ENCODE data around the gene AVP.

The AVP gene

DNA sequence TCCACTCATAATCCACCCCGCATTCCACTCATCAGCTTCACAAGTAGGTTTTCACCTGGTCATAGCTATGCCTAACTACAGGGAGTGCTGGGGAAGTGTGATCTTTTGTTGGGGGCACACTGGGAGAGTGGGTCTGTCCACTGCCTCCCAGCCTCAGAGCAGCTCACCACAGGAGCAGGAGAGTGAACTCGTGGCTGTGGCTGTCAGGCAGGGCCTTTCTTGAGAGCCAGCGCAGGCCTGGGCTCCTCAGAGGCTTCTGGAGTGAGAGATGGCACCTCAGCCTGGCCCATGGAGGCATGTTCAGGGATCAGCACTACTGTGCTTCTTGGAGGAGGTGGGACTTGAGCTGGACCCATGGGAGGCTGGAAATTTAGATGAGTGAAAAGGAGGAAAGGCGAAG lies 45.1 kb downstream of the AVP start:
- no peak overlapping the region for H3K4me3 ChIP-seq (ENCODE audit: low read depth, low read length)
- TF ChIP-seq, protein P1, sequence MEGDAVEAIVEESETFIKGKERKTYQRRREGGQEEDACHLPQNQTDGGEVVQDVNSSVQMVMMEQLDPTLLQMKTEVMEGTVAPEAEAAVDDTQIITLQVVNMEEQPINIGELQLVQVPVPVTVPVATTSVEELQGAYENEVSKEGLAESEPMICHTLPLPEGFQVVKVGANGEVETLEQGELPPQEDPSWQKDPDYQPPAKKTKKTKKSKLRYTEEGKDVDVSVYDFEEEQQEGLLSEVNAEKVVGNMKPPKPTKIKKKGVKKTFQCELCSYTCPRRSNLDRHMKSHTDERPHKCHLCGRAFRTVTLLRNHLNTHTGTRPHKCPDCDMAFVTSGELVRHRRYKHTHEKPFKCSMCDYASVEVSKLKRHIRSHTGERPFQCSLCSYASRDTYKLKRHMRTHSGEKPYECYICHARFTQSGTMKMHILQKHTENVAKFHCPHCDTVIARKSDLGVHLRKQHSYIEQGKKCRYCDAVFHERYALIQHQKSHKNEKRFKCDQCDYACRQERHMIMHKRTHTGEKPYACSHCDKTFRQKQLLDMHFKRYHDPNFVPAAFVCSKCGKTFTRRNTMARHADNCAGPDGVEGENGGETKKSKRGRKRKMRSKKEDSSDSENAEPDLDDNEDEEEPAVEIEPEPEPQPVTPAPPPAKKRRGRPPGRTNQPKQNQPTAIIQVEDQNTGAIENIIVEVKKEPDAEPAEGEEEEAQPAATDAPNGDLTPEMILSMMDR (IDR thresholded peaks at IDR 0.05; ENCODE audit: low read depth, low read length, missing control alignments) = no peak
- DNase-seq (ENCODE audit: low read depth) = no peak

DNA sequence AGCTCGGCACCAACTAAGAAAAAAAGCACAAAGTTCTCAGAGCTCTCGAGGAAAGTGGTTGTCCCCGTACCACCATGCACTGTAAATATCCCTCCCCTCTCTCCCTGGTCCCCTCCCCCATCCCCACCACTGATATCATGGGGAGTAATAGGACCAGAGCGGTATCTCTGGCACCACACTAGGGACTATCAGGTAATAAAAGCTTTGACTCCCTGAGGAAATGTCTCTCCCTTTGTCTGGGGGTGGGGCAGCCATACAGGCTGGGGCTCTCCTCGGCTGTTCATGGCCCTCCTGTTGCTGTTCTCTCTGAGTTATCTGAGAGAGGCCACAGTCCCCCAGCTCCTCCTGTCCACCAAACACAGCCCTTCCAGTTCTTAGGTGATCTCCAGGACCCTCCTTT lies 46.1 kb downstream of the AVP start:
- DNase-seq (ENCODE audit: low read depth) = no peak
- TF ChIP-seq, protein P1 (IDR thresholded peaks at IDR 0.05; ENCODE audit: low read depth, low read length, missing control alignments) = no peak
- no peak overlapping the region for H3K4me3 ChIP-seq (ENCODE audit: low read depth, low read length)

DNA sequence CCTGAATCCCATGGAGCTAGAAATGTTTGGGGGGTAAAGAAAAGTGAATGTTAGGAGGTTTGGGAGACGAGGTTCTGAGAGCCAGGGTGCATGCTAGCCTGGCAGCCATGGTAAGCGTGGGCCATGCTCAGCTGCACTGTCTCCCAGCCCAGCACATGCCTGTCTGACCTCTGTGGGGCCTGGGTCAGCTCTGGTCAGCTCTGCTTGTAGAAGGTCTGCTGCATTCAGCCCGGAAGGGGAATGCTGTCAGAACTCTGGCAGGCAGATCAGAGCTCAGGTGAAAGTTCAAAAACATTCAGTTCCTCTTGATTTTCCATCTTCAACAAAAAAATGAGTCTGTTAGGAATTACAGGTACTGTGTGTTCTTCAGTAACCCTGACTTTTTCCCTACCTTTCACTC lies 46.9 kb downstream of the AVP start:
- DNase-seq (ENCODE audit: low read depth) = no peak
- TF ChIP-seq, protein P1 (IDR thresholded peaks at IDR 0.05; ENCODE audit: low read depth, low read length, missing control alignments) = no peak

DNA sequence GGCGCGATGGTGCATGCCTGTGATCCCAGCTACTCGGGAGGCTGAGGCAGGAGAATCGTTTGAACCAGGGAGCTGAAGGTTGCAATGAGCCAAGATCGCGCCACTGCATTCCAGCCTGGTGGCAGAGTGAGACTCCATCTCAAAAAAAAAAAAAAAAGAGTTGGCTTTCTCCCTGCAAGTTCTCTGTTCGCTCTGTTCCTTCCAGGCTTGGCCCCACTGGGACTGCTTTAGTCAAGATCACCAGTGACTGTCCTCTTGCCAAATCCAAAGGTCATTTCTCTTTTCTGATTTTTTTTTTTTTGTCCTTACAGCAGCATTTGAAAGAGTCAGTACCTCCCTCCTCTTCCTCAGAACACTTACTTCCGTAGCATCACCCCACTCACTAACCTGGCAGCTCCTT lies 51.9 kb downstream of the AVP start:
- DNase-seq (ENCODE audit: low read depth) = no peak
- no peak overlapping the region for H3K4me3 ChIP-seq (ENCODE audit: low read depth, low read length)
- TF ChIP-seq, protein P1 (IDR thresholded peaks at IDR 0.05; ENCODE audit: low read depth, low read length, missing control alignments) = no peak

More for the DNA sequence above, 46.9 kb downstream of the AVP start:
- no peak overlapping the region for H3K4me3 ChIP-seq (ENCODE audit: low read depth, low read length)
